DMS153 (cell line): ENCODE data around the gene GRIN2B.

Experiments
- DNase-seq: peaks from one replicate; lab custom pipeline; 2025; lab: John Stamatoyannopoulos, UW

The GRIN2B gene

GRCh38 chr12:13956060-13956590 is 25.3 kb downstream of the GRIN2B start:
- no peak for DNase-seq

GRCh38 chr12:13952096-13952495 is 29.3 kb downstream of the GRIN2B start:
- no peak for DNase-seq

- no peak for DNase-seq
Measured at GRCh38 chr12:13950502-13950901, 30.9 kb downstream of the GRIN2B start.

GRCh38 chr12:13948621-13949020 is 32.8 kb downstream of the GRIN2B start:
- DNase-seq = no peak

GRCh38 chr12:13947276-13947946 is 34.0 kb downstream of the GRIN2B start:
- no peak for DNase-seq

- no peak for DNase-seq
Measured at GRCh38 chr12:13945641-13946040, 35.8 kb downstream of the GRIN2B start.

DNA sequence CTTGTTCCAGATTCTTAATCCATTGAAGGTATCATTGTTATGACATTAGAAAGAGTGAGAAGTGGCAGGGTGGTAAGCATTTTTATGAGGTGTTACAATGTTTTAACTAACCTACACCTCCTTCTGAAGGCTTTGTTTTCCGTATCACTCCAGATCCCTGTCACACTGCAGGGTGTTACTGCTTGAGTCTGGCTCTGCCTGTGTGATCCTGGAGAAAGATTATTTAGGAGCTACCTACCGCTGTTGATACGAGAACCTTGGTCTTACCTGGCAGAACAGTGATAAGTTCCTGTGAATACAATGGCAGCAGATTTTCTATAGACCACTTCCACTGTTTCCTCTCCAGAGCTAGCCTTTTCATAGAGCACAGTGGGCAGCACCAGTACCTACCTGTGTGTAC is 36.2 kb downstream of the GRIN2B start:
- no peak for DNase-seq

DNA sequence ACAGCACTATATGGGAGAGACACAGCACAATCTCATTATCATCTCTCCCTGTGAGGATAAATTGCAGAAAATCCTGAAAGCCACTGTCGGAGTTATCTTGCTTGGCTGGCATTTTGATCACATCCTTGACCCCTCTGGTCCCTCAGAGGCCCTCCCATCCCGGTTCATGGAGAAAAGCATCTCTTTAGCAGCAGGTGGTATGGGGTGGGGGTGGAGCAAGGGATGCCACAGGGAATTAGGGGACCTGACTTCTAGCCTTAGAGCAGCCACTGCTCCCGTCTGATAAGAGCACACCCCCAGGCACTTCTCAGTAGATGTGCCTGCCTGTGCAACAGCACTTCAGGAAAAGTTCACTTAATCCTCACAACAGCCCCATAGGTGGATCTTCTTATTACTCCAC is 38.6 kb downstream of the GRIN2B start:
- DNase-seq = no peak

DNA sequence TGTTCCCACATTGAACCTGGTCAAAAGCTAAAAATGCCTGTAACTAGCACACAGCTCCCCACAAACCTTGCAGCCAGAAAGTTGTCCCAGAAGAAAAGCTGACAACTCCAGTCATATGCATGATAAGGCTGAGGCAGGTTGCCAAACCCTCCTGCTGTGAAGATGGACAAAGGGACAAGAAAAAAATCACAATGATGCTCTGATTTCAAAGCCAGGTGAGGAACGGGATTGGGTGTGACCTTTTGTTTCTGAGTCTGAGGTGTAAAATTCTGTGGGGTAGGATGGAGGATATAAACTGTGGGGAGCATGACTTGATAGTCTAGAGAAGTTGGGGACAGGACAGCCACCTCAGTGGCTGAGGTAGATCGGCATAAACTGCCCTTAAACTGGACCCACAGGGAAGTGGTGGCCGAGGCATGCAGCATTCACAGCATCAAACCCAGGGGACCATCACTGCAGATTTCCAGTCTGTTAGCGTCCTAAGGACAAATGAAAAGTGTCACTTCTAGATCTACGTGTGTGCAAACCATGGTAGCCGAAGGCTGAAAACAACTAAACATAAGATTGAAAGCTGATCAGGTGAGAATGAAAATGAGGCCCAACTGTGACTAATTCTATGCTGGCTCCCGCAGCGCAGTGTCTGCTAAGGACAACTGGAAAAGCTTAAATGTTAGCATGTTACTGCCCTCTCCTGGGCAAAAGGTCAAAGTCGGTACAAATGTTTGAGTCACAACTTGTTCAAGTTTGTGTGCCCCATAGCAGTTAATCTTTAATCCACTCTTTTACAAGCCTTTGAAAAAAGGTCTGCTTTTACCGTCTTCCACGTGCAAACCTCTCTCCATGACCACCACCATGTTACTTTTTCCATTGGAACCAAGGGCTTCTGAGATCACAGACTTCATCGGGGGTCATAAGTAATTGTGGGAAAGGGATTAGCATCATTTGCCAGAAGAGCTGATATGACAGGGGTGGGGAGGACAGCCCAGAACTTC is 39.8 kb downstream of the GRIN2B start:
- DNase-seq = peak; percentile 79

DNA sequence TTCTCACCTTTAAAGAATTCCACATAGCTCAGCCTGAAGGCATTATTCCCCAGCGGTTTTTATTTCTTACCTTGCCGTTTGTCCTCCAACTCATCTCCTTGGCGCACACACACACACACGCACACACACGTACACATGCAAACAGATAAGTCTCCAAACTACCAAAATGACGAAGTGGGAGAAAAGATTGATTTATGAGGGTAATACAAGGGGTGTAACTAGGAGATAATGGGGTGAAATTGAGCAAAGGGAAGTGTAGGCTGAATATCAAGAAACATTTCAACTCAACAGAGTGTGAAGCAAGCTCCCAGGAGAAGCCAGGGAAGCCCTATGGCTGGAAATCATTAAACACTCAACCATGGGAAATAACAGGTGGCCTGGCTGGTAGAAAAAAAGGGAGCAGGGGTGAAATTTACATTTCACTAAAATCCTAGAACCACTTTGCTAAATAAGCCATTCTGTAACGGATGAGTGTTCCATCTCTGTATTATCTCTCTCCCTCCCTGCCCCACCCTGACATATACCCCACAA is 41.0 kb downstream of the GRIN2B start:
- no peak for DNase-seq

- DNase-seq = no peak
Measured at GRCh38 chr12:13937735-13938134, 43.7 kb downstream of the GRIN2B start.

DNA sequence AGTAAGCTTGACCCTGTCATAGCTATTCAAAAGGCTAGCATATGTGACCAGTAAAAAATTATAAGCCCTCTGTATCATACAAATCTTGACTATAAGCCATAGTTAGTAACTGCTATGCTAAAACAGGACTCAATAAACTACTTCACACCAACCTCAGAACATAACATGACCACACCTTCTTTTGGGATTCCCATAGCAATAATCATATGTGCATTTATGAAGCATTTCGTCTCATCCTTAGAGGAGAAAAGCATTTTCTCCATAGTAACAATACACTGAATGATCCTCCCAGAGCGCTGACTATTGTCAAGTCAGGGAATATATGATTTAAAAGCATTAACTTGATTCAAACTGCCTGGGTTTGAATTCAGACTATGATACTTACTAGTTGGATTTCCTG is 46.2 kb downstream of the GRIN2B start:
- DNase-seq = no peak
